GM12878 (cell line): ENCODE results near the gene TBCCD1. TPM values are rescaled to one million over a fixed set of nuclear protein-coding genes. Genes with fewer than 3 reads are reported as not detected.

Experiments
- BMI1 ChIP-seq: fragments of 450-650 bp; IDR thresholded peaks from 2 replicates; pipeline ENCODE4 v1.6.1; 2016; ENCODE audit warnings: mild to moderate bottlenecking, moderate library complexity, borderline replicate concordance
- CHD2 ChIP-seq: IDR thresholded peaks from 2 replicates; pipeline ENCODE4 v1.6.1; 2011; ENCODE audit warnings: low read depth, low read length, improper control_type of control experiment, borderline replicate concordance
- HDAC6 ChIP-seq: fragments of 200-600 bp; sonication (generic); IDR thresholded peaks from one replicate; pipeline ENCODE4 v1.8.0; 2017; ENCODE audit warnings: antibody characterized with exemption; ENCODE audit not compliant: unreplicated experiment
- IRF4 ChIP-seq: IDR thresholded peaks from 2 replicates; pipeline ENCODE4 v1.6.1; 2011; ENCODE audit warnings: low read depth, low read length
- MTA3 ChIP-seq: IDR thresholded peaks from 2 replicates; pipeline ENCODE4 v1.6.1; 2012; ENCODE audit warnings: low read length, inconsistent platforms, borderline replicate concordance
- NR2C1 ChIP-seq: fragments of 450-650 bp; IDR thresholded peaks from 2 replicates; pipeline ENCODE4 v1.6.1; 2017; ENCODE audit warnings: antibody characterized with exemption, mild to moderate bottlenecking, moderate library complexity
- RCOR1 ChIP-seq: conservative IDR thresholded peaks from 2 replicates; pipeline ENCODE4 v1.6.1; 2012; ENCODE audit warnings: low read depth, low read length, improper control_type of control experiment
- RELA ChIP-seq: fragments of 450-650 bp; IDR thresholded peaks from 2 replicates; pipeline ENCODE4 v1.8.0; 2014; ENCODE audit warnings: borderline replicate concordance; ENCODE audit not compliant: partially characterized antibody
- SUZ12 ChIP-seq: fragments of 200-600 bp; sonication (generic); IDR thresholded peaks from one replicate; pipeline ENCODE4 v1.6.1; 2018; ENCODE audit warnings: antibody characterized with exemption, mild to moderate bottlenecking; ENCODE audit not compliant: unreplicated experiment
- TBL1XR1 ChIP-seq: IDR thresholded peaks from 2 replicates; pipeline ENCODE4 v1.6.1; 2012; ENCODE audit warnings: low read depth, low read length, improper control_type of control experiment
- ZNF207 ChIP-seq: fragments of 450-650 bp; IDR thresholded peaks from 2 replicates; pipeline ENCODE4 v1.6.1; 2014; ENCODE audit warnings: antibody characterized with exemption, mild to moderate bottlenecking, borderline replicate concordance
- polyA plus RNA-seq, 11 experiments: library from polyadenylated mRNA; depleted of rRNA in 4 of 11; unstranded in 6 of 11; stranded (reverse) in 5 of 11; fragments of >200 nt; fragmentation: Nextera tagmentation in 4 of 11; fragmentation: Illumina TruSeq in 1 of 11; extraction: Ambion mirVana in 4 of 11; extraction: Trizol in 1 of 11; gene quantifications; 1 replicate in 1 of 11; 2 replicates in 10 of 11; pipeline versions ENCODE4 v1.2.1 to v1.2.3, GENCODE V29; 2011 to 2016; ENCODE audit warnings: inconsistent platforms in 2 of 11, missing spikeins in 2 of 11, low read depth in 1 of 11
- total RNA-seq, 4 experiments: library from RNA; depleted of rRNA in 3 of 4; stranded (reverse); fragments of >200 nt in 3 of 4; fragmentation: Illumina TruSeq in 1 of 4; extraction: Trizol in 1 of 4; gene quantifications; 2 replicates each; pipeline versions ENCODE4 v1.2.1 to v1.2.3, GENCODE V29; 2013 to 2021
- TF ChIP-seq, protein P1 (sequence below): fragments of 450-650 bp; IDR thresholded peaks from 2 replicates; pipeline ENCODE4 v1.6.1; 2016; ENCODE audit warnings: mild to moderate bottlenecking, moderate library complexity, borderline replicate concordance
- TF ChIP-seq, protein P2 (sequence below): fragments of 450-650 bp; IDR thresholded peaks from 2 replicates; pipeline ENCODE4 v1.6.1; 2017; ENCODE audit warnings: mild to moderate bottlenecking, moderate library complexity
- TF ChIP-seq, protein P3 (sequence below): fragments of 150-350 bp; IDR thresholded peaks from 2 replicates; pipeline ENCODE4 v1.6.1; 2014; ENCODE audit warnings: mild to moderate bottlenecking, low read depth, low read length
- TF ChIP-seq, protein P4 (sequence below): IDR thresholded peaks from 2 replicates; pipeline ENCODE4 v1.6.1; 2012; ENCODE audit warnings: low read depth, low read length, improper control_type of control experiment
- TF ChIP-seq, protein P5 (sequence below): fragments of 450-650 bp; conservative IDR thresholded peaks from 2 replicates; pipeline ENCODE4 v1.6.1; 2017; ENCODE audit warnings: mild to moderate bottlenecking, moderate library complexity

Gene TBCCD1
- total and polyA plus RNA-seq, 10 of the 15 experiments (the other 5 are each of a cell fraction or from before 2014, with no cell fraction given) = 6.9 to 23.4 (median 14.7) TPM

DNA sequence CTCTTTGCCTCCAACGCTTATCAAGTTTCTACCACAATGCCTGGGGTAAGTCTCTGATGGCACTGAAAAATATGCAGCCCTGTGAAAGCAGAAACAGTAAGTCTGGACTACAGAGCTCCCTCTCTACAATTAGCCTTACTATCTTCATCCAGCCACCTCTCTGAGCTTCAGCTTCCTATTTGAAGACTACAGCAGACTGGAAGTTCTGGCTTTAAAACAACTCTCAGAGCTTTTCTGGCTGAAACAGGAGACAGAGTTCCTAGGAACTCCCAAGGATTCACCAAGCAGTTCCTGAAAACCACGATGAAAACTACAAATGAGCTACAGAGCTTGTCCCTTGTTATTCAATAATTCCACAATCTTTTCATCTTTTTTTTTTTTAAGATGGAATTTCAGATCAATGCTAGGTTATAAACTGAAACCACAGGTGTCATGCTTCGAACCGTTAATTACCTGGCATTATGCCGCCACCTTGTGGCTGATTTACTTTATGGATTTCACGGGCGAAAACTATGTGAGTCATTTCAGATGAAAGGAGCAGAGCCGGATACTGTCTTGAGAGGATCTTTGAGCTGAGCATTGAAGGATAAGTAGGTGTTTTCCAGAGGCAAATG lies 26.8 kb downstream of the TBCCD1 start (continued):
- TF ChIP-seq, protein P1, sequence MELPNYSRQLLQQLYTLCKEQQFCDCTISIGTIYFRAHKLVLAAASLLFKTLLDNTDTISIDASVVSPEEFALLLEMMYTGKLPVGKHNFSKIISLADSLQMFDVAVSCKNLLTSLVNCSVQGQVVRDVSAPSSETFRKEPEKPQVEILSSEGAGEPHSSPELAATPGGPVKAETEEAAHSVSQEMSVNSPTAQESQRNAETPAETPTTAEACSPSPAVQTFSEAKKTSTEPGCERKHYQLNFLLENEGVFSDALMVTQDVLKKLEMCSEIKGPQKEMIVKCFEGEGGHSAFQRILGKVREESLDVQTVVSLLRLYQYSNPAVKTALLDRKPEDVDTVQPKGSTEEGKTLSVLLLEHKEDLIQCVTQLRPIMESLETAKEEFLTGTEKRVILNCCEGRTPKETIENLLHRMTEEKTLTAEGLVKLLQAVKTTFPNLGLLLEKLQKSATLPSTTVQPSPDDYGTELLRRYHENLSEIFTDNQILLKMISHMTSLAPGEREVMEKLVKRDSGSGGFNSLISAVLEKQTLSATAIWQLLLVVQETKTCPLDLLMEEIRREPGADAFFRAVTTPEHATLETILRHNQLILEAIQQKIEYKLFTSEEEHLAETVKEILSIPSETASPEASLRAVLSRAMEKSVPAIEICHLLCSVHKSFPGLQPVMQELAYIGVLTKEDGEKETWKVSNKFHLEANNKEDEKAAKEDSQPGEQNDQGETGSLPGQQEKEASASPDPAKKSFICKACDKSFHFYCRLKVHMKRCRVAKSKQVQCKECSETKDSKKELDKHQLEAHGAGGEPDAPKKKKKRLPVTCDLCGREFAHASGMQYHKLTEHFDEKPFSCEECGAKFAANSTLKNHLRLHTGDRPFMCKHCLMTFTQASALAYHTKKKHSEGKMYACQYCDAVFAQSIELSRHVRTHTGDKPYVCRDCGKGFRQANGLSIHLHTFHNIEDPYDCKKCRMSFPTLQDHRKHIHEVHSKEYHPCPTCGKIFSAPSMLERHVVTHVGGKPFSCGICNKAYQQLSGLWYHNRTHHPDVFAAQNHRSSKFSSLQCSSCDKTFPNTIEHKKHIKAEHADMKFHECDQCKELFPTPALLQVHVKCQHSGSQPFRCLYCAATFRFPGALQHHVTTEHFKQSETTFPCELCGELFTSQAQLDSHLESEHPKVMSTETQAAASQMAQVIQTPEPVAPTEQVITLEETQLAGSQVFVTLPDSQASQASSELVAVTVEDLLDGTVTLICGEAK = no peak
- TF ChIP-seq RCOR1 = no peak
- no peak for TF ChIP-seq BMI1
- TF ChIP-seq TBL1XR1 = no peak
- TF ChIP-seq SUZ12 = no peak
- TF ChIP-seq HDAC6 = no peak
- TF ChIP-seq, protein P2, sequence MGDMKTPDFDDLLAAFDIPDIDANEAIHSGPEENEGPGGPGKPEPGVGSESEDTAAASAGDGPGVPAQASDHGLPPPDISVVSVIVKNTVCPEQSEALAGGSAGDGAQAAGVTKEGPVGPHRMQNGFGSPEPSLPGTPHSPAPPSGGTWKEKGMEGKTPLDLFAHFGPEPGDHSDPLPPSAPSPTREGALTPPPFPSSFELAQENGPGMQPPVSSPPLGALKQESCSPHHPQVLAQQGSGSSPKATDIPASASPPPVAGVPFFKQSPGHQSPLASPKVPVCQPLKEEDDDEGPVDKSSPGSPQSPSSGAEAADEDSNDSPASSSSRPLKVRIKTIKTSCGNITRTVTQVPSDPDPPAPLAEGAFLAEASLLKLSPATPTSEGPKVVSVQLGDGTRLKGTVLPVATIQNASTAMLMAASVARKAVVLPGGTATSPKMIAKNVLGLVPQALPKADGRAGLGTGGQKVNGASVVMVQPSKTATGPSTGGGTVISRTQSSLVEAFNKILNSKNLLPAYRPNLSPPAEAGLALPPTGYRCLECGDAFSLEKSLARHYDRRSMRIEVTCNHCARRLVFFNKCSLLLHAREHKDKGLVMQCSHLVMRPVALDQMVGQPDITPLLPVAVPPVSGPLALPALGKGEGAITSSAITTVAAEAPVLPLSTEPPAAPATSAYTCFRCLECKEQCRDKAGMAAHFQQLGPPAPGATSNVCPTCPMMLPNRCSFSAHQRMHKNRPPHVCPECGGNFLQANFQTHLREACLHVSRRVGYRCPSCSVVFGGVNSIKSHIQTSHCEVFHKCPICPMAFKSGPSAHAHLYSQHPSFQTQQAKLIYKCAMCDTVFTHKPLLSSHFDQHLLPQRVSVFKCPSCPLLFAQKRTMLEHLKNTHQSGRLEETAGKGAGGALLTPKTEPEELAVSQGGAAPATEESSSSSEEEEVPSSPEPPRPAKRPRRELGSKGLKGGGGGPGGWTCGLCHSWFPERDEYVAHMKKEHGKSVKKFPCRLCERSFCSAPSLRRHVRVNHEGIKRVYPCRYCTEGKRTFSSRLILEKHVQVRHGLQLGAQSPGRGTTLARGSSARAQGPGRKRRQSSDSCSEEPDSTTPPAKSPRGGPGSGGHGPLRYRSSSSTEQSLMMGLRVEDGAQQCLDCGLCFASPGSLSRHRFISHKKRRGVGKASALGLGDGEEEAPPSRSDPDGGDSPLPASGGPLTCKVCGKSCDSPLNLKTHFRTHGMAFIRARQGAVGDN = no peak
- no peak for TF ChIP-seq ZNF207
- TF ChIP-seq, protein P3, sequence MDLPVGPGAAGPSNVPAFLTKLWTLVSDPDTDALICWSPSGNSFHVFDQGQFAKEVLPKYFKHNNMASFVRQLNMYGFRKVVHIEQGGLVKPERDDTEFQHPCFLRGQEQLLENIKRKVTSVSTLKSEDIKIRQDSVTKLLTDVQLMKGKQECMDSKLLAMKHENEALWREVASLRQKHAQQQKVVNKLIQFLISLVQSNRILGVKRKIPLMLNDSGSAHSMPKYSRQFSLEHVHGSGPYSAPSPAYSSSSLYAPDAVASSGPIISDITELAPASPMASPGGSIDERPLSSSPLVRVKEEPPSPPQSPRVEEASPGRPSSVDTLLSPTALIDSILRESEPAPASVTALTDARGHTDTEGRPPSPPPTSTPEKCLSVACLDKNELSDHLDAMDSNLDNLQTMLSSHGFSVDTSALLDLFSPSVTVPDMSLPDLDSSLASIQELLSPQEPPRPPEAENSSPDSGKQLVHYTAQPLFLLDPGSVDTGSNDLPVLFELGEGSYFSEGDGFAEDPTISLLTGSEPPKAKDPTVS = no peak
- no peak for TF ChIP-seq CHD2
- no peak for TF ChIP-seq NR2C1
- peak; percentile 57; the same call in 1 of the 2 replicates for TF ChIP-seq IRF4
- TF ChIP-seq, protein P4, sequence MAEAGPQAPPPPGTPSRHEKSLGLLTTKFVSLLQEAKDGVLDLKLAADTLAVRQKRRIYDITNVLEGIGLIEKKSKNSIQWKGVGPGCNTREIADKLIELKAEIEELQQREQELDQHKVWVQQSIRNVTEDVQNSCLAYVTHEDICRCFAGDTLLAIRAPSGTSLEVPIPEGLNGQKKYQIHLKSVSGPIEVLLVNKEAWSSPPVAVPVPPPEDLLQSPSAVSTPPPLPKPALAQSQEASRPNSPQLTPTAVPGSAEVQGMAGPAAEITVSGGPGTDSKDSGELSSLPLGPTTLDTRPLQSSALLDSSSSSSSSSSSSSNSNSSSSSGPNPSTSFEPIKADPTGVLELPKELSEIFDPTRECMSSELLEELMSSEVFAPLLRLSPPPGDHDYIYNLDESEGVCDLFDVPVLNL = no peak
- no peak for TF ChIP-seq RELA
- TF ChIP-seq, protein P5, sequence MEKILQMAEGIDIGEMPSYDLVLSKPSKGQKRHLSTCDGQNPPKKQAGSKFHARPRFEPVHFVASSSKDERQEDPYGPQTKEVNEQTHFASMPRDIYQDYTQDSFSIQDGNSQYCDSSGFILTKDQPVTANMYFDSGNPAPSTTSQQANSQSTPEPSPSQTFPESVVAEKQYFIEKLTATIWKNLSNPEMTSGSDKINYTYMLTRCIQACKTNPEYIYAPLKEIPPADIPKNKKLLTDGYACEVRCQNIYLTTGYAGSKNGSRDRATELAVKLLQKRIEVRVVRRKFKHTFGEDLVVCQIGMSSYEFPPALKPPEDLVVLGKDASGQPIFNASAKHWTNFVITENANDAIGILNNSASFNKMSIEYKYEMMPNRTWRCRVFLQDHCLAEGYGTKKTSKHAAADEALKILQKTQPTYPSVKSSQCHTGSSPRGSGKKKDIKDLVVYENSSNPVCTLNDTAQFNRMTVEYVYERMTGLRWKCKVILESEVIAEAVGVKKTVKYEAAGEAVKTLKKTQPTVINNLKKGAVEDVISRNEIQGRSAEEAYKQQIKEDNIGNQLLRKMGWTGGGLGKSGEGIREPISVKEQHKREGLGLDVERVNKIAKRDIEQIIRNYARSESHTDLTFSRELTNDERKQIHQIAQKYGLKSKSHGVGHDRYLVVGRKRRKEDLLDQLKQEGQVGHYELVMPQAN = no peak
- no peak for TF ChIP-seq MTA3
